ENCODE data around the gene SEL1L3.

Gene SEL1L3

DNA sequence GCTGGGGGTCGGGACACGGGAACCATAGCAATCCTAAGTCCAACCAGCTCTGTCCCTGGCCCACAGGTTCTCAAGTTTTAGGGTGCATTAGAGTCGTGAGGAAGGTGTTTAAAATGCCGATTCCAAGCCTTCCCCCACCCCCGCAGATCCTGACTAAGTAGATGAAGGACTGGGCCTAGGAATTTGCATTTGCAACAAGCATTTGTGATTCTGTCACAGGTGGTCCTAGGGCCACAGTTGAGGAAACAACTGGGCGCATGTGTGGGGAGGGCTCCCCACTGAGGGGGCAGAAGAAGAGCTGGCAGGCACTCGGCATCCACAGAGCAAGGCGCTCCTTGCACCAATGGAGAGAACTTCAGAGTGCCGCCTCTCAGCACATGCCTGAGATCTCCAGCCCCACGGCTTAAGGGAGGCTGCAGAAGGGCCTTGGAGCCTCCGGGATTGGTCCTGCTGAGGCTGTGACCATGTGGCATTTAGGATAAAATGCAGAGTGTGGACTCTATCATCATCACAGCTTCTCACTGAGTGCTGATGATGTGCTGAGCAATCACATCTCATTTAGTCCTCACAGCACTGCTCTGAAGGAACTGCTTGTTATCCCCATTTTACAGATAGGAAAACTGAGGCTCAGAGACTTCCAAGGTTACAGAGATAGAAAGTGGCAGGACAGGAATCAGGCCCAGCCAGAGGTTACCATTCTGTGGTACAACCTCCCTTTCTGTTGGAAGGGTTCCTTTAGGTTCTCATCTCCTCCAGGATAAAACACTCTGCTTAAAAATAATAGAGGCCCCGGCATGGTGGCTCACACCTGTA lies 16.7 kb downstream of the SEL1L3 start:
- no peak for DNase-seq

DNA sequence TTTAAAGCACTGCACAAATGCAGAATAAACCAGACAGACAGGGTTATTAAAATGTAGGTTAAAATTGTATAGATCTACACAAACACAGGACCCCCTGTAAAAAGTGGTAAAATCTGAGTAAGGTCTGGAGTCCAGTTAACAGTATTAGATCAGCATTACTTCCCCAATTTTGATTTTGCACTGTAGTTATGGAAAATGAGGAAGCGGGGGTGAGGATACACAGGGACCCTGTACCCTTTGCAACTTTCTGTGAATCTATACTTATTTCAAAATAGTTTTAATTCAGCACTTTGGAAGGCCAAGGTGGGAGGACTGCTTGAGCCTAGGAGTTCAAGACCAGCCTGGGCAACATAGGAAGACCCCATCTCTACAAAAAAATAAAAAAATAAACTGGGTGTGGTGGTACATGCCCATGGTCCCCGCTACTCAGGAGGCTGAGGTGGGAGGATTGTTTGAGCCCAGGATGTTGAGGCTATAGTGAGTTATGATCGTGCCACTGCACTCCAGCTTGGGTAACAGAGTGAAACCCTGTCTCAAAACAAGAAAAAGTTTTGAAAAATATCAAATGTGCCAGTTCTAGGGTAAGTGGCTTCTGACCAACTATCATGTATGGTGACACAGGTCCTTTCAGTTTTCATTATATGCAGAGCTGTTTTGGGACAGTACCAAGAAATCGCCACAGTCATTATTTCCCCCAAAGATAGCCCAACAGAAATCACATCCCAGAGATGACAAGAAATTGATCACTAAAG lies 17.7 kb downstream of the SEL1L3 start:
- DNase-seq = no peak

DNA sequence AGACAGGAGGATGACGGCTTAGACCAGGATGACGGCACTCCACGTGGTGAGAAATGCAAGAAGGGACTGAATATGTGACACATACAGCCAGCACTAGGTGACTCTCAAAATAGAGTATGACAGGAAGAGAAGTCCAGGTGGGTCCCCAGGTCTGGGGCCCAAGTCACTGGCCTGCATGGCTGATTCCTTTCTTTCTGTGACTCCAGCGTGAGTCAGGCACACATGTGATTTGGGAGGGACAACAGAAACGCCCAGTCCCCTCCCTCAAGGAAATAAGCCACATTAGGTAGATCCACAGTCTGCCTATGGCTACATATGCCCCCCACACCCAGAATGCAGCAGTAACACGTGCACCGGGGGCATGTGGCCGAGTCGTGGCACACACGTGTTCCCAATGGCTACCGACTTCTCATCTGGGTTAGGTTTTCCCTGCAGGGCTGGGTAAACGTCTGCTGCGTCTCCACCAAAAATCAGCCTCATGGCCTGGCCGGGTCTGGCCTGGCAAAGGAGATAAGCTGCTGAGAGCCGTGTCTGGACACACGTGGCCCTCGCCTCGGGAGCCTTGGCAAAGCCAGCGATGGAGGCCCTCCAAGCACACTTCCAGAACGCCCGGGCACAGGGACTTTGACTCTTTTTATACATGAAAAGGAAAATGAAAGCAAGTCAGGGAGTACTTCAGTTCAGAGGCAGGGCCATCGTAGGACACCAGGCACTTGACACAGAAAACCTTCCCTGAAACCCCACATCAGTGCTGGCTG lies 19.3 kb downstream of the SEL1L3 start:
- no peak for DNase-seq

DNA sequence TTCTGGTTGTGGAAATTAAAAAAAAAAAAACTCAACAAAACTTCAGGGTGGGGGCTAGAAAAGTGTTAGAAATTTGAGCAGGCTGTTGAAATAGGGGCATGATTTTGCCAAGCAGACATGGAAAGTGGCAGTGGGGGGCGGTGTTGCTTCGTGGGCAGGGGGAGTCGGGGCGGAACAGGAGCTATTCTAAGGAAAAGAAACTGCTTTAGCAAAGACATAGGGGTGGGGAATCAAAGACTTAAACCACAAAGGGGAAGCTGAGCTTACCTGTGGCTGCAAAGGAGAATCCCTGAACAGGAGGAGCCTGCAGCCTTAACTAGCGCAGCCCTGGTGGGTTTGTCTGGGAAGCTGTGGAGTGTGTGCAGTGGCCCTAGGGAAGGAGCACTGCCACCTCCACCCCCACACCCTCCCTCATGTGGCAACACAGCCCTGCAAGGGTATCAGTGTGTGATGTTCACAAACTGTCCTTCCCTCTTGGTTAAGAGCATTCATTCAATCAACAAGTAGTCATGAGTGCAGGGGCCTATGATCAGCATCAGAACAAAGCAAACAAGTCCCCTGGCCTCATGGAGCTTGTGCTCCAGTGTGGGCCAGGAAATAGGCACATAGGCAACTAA lies 20.5 kb downstream of the SEL1L3 start:
- DNase-seq = no peak

DNA sequence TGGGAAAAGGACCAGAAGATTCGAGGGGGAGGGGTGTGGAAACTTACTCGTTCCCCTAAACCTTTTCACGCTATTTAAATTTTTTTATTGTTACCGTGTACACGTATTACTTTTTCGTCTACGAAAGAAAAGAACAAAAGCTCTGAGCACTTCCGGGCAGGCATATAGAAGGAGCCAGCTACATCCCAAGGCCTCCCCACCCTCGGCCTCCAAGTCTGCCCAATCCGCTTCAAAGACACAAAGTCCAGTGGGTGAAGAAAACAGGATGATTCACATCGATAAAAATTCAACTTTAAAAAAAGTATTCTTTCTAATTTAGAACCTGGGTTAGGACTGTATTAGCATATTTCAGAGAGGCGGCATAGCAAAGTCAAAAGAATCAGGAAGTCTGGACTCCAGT lies 23.1 kb downstream of the SEL1L3 start:
- DNase-seq = no peak

DNA sequence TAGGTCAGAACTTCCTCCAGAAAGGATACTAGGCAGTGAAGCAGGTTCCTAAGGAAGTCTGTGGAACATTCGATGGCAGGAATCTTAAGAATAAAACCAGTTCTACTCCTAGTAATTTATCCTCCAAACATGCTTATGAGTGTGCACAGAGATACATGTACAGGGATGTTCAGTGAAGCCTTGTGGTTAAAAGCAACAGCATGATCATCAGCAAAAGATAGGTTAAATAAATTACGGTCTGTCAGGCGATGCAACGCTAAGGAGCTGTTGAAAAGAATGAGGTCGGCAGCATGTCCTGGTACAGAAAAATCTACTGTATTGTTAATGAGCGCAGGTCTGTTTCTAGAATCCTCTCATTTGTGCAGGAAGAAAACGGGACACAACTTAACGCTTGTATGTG lies 23.6 kb downstream of the SEL1L3 start:
- no peak for DNase-seq

DNA sequence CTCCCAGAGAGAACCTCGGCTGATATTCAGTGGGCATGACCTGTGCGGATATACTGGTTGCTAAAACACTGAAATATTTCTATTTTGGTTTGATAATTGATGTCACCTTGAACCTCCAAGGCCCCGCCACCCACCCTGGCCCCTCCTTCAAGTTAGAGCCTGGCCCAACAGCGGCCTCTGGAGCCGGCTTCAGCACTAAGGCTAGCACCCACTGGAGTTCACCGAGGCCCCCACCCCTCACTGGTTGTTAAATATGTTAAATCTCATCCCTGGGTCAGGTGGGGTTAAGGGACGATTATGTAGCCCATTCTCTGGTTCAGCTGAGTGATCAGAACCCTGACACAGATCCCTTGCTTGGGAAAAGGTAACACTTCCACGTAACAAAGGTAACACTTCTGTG lies 24.3 kb downstream of the SEL1L3 start:
- DNase-seq = no peak

DNA sequence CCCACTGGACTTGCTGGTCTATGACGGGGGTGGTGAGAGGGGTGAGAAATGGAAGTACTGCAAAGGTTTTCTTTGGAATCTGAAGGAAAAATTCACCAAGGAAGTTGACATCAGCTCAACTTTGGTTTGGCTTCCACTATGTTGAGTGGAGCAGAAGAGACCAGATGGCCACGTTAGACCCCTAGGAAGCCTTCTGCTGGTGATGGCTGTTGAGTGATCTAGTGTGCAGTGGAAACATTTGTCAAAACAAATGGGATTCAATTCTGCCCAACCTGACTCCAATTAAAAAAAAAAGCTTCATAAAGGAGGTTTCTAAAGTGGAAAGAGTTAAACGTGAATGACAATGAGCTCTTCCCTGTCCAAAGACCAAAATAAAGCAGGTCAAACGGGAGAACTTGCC lies 25.7 kb downstream of the SEL1L3 start:
- no peak for DNase-seq

DNA sequence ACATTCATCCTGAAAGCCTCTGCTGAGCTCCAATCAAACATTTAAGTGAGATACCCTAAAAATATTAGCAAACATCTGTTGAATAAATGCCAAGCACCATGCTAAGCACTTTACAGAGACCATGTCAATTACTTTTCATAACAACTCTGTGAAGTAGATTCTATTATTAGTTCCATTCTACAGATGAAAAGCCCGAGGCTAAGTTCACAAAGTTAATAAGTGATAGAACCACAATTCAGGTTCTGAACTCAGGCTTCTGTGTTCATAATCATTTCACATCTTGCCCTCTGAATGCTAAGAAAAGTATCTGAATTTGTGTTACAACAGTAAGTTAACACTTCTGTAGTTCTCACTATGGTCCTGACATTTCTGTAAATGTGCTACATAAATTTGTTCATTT lies 27.4 kb downstream of the SEL1L3 start:
- DNase-seq = no peak

DNA sequence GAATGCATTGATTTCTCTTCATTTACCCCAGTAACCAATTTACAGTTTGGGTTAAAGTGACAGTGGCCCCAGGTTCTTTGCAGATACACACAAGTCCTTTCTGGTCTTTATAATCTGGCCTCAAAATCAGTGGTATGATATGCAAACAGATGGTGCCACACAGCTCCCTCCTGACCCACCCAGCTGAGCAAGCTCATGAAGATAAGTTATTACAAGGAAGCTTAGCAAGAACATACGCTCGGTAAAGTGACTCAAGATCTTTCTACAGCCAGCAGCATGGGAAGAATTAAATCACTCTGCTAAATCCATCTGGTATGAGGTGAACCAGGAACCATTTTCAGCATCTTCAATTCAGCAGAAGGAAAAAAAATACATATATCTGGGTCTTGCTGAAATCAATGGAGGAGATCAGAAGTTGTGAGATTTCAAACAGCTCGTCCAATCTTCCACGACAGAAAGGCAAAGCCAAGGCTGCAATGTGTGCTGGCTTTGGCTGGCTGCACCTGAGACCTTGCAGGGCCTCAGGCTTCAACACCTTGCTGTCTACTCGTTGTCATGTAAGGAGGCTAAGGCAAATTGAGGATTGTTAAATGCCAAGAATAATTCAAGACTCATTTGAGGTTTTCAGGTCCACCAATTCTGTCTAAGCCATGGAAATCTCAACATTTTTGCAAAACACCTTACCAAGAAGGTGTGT lies 28.2 kb downstream of the SEL1L3 start:
- no peak for DNase-seq

DNA sequence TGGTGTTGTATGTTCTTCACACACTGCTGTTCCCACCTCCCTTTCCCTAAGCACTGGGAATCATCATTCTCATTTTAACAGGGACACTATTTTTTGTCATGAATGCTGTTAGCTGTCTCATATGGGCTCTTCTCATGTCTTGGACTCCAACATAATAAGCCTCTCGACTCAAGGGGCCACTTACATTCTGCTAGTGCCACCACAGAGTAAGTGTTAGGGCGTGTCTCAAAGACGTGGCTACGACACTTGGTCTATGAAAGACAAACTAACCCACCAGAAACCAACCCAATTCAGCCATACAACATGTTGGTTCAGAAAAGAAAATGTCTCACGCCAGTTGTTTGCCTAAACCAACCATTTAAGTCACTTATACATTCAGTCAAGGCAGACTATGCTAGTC lies 32.2 kb downstream of the SEL1L3 start:
- no peak for DNase-seq

DNA sequence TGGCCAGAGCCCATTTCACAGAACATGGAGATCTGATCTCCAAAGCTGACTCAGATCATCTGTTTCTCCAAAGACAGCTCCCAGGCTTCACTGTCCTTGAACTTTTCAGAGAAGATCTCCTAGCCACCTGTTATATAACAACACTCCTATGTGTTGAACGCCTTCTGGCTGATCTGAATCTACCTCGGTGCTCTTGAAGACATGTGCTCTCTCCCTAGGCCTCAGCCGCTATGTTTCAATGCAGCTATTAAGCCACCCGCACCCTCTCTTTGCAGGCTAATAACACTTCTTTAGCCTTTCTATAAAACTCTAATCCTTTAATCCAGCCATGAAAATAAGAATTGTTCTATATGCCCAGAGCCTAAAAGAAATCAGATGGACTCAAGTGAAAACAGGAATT lies 34.9 kb downstream of the SEL1L3 start:
- no peak for DNase-seq

DNA sequence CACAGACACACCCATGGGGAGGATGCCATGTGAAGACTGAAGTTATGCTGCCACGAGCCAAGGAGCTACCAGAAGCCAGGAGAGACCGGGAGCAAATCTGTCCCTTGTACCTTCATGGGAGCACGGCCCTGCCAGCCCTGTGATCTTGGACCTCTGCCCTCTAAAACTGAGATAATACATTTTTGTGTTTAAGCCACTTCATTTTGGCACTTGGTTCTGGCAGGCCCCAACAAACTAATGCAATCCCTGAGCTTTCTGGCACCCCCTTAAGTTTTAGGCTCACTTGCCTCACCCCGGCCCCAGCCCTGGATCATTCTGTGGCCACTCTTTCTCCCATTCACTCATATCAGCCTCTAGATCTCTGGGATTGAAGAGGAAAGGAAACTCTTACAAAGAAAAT lies 35.4 kb downstream of the SEL1L3 start:
- no peak for DNase-seq

DNA sequence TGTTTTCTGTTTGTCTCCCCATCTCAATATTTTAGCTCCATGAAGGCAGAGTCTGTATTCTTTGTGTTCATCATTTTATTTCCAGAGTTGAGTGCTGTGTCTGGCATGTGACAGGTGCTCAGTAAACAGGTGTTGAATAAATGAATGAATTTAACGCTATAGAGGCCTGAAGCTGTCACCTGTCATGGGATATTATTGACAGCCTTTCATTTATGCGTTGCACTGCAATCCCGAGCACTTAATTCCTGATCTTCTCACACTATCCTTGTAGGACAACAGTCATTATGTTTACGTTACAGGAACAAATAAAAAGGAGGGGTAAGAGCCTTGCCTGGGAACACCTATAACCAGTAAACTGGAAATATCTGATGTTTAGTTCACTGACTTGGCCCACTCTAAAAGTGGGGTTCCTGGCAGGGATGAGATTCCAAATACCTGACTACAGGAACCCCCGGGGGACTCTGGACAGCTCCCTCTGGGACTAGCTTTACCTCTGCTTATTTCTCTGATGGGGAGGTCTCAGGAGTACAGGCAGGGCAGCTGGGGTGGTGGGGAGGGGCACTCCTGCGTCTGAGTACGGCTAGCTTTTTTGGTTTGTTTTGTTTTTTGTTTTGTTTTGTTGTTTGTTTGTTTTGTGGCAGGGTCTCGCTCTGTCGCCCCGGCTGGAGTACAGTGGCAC lies 36.6 kb downstream of the SEL1L3 start:
- DNase-seq = no peak

DNA sequence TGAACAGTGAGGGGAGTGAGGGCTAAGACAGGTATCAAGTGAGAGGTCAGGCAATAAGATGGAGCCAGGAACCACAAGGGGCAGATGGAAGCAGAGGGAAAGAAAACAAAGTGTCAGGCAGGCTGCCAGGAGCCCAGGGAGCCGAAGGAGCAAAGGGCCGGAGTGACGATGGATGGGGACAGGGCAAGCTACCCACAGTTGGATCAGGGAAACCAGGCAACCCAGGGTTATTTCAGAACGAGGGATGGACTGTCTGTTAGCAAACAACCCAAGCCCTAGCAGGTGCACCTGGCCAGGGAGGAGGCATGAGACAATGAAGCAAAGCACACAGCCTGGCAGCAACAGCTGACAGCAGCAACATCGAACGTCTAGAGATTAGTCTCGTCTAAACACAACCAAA lies 39.2 kb downstream of the SEL1L3 start:
- DNase-seq = peak; percentile 16

DNA sequence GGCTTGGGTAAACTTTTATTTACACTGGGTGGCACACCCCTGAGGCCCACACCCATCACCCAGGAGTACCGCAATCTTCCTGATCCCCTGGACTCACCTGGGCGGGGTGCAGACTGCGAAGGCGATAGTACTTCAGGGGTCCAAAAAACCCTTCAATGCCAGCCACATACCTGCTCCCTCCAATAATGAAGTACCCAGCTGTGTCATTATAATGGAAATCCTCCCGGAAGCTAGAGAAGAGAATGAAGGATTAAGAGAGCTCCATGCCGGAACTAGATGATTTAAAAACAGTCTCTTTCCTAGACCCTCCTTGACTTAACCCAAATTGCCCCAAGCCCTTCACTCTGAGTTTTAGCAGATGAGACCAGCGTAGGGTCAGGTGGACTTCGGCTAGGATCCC lies 40.9 kb downstream of the SEL1L3 start:
- no peak for DNase-seq

DNA sequence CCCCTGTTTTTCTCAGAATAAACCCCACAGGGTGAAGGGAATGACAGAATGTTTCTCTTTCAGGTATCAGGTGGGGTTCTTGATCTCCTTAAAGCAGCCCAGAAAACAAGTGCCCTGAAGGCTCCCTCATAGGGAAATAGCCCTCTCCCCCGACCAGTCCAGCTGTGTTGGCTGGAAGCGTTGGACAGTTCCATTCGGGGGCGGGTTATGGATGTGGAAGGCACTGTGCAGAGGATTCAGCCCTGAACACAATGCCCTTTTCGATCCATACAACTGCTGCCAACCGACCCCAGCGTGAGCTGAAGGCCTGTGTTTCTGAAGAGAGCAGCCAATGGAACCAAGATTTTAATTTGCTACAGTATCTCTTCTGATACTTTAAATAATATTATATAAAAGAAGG lies 41.5 kb downstream of the SEL1L3 start:
- DNase-seq = no peak

DNA sequence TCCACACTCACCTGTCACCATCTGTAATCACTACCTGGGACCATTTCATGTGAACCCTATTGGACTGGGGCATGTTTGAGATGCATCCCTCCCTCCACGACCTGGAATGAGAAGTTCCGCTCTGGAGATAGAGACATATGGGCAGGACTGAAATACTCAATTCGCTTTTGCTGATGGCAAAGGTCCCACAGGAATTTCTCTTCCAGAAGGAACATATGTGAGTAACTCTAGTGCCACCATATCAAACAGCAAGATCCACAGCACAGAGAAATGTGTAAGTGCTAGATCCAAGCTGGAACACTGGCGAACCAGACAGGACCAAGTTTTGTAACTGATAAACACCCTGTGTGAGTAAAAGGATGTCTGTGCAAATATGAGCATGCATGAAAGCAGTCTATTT lies 43.9 kb downstream of the SEL1L3 start:
- DNase-seq = no peak

DNA sequence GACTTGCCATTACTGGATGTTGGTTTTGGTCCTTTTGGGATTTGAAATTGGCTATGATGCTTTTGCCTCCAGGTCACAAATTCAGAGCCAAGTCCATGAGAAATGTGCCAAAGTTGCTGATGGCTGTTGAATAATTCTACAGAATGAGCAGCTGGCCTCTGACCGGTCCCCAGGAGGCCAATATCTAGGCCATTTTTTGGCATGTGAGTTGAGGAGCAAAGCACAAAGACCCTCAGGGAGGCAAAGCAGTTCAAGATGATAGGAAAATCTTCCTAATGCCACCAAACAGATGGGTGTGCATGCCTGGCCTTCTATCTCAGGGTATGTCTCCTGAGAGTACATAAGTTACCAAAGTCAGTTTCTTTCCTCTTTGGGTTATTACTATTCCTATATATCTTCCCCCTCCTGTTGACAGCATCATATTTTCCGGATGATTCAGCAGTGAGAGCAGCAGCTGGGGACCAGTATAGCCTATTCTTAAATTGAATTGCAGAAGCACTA lies 44.4 kb downstream of the SEL1L3 start:
- DNase-seq = no peak

DNA sequence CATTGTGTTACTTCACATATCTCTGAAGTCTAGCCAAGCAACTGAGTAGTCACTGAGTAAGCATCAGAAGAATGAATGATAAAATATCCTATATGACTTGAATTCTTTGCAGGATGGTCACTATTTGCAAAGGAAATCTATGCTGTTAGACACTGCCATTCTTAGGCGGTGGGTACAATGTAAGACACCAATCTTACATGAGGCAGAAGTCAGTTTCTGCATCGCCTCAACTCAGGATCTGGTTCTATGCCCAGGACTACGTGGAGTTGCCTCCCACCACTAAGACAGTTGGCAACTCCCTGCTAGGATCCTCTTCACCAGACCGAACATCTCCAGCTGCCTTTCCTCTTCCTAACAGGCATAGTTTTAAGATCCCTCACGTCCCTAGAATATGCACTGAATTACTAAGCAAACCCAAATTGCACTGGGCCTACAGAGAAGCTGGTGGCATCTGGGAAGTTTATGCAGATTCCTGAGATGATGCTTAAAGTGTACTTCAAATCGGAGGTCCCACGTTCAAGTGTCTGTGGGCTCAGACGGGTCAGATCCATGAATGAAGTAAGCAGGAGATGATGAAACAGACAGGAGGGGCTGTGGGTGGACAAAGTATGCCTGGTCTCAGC lies 45.6 kb downstream of the SEL1L3 start:
- no peak for DNase-seq

DNA sequence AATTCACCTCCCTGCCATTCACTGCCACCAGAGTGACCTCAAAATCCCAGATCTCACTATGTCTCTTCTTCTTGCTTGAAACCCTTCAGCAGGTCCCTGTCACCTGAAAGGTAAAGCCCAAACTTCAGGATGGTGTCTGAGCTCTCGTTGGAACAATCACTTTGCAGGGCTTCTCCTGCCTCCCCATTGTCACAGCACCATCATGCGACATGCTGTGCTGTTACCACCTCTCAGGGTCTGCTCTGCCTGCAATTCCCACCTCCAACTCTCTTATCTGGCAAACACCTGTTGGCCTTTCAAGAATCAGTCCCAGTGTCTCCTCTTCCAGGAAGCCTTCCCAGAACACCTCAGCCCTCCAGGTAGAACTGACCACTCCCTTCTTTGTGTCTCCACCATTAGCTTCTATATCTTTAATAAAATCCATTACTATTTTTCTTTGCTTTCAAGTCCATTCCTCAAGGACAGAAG lies 46.2 kb downstream of the SEL1L3 start:
- no peak for DNase-seq
